HEK293 (cell line): ENCODE data around the gene RPS29.

Experiments used
- CTCF ChIA-PET: fragments of 350-600 bp; formaldehyde crosslinking; extraction: SDS; loops from one replicate; lab custom pipeline; 2021; ENCODE audit warnings: antibody characterized with exemption; lab: Yijun Ruan, JAX
- POLR2A ChIA-PET: fragments of 300-600 bp; formaldehyde crosslinking; extraction: SDS; loops from one replicate; lab custom pipeline; 2020; ENCODE audit warnings: antibody characterized with exemption, inconsistent platforms; lab: Yijun Ruan, JAX
- H3K27ac ChIP-seq: fragments of 200-500 bp; sonication (Bioruptor generic); 2 replicates; pipeline ENCODE4 v1.5.1; 2014; ENCODE audit warnings: low read depth, low read length, control low read depth, inconsistent platforms; ENCODE audit errors: extremely low read depth
- H3K36me3 ChIP-seq, 2 experiments: fragments of 200-500 bp in 1 of 2; sonication (Bioruptor generic) in 1 of 2; 1 replicate in 1 of 2; 2 replicates in 1 of 2; pipeline ENCODE4 v1.5.1; 2014 to 2017; ENCODE audit warnings: inconsistent platforms in 2 of 2, low read length in 2 of 2; ENCODE audit not compliant: control insufficient read depth in 2 of 2, insufficient read depth in 1 of 2
- H3K4me1 ChIP-seq: fragments of 200-500 bp; sonication (Bioruptor generic); 2 replicates; pipeline ENCODE4 v1.5.1; 2014; ENCODE audit warnings: mild to moderate bottlenecking, low read length, inconsistent platforms; ENCODE audit not compliant: control insufficient read depth, insufficient read depth
- H3K4me3 ChIP-seq: 2 replicates; pipeline ENCODE4 v1.5.1; 2011; ENCODE audit warnings: low read depth, mild to moderate bottlenecking, control low read depth, low read length, moderate library complexity
- H3K9me3 ChIP-seq: fragments of 200-500 bp; sonication (Bioruptor generic); 2 replicates; pipeline ENCODE4 v1.5.1; 2014; ENCODE audit warnings: low read depth, low read length, inconsistent platforms; ENCODE audit not compliant: control insufficient read depth, insufficient read depth
- EGR2 ChIP-seq: fragments of 450-650 bp; formaldehyde crosslinking; IDR thresholded peaks from 2 replicates; pipeline ENCODE4 v1.5.1; 2016; ENCODE audit warnings: low read depth, missing biosample characterization, missing genetic modification characterization
- HIC1 ChIP-seq: fragments of 450-650 bp; formaldehyde crosslinking; IDR thresholded peaks from 2 replicates; pipeline ENCODE4 v1.5.1; 2016; ENCODE audit warnings: missing biosample characterization, missing genetic modification characterization
- MEIS1 ChIP-seq: sonication (generic); formaldehyde crosslinking; IDR thresholded peaks from 2 replicates; pipeline ENCODE4 v1.8.1; 2022; ENCODE audit warnings: missing genetic modification reagents, mild to moderate bottlenecking, borderline replicate concordance
- MYNN ChIP-seq: fragments of 450-650 bp; formaldehyde crosslinking; IDR thresholded peaks from 2 replicates; pipeline ENCODE4 v1.5.1; 2016; ENCODE audit warnings: missing biosample characterization, missing genetic modification characterization, borderline replicate concordance
- PATZ1 ChIP-seq: fragments of 450-650 bp; formaldehyde crosslinking; IDR thresholded peaks from 2 replicates; pipeline ENCODE4 v1.5.1; 2016; ENCODE audit warnings: missing biosample characterization, missing genetic modification characterization
- SP3 ChIP-seq: fragments of 450-650 bp; formaldehyde crosslinking; IDR thresholded peaks from 2 replicates; pipeline ENCODE4 v1.5.1; 2016; ENCODE audit warnings: missing biosample characterization, missing genetic modification characterization
- SP7 ChIP-seq: fragments of 450-650 bp; formaldehyde crosslinking; IDR thresholded peaks from 2 replicates; pipeline ENCODE4 v1.5.1; 2016; ENCODE audit warnings: missing biosample characterization, missing genetic modification characterization
- ZBTB44 ChIP-seq: fragments of 450-650 bp; IDR thresholded peaks from 2 replicates; pipeline ENCODE4 v1.5.1; 2018; ENCODE audit warnings: missing biosample characterization, mild to moderate bottlenecking, missing genetic modification characterization
- ZBTB6 ChIP-seq: fragments of 450-650 bp; formaldehyde crosslinking; IDR thresholded peaks from 2 replicates; pipeline ENCODE4 v1.5.1; 2017; ENCODE audit warnings: missing biosample characterization, missing genetic modification characterization
- ZFP3 ChIP-seq: fragments of 450-650 bp; formaldehyde crosslinking; IDR thresholded peaks from 2 replicates; pipeline ENCODE4 v1.5.1; 2016; ENCODE audit warnings: low read depth, missing biosample characterization, missing genetic modification characterization
- ZFP69B ChIP-seq: fragments of 450-650 bp; formaldehyde crosslinking; IDR thresholded peaks from 2 replicates; pipeline ENCODE4 v1.5.1; 2016; ENCODE audit warnings: missing biosample characterization, missing genetic modification characterization
- ZNF133 ChIP-seq: fragments of 450-650 bp; formaldehyde crosslinking; IDR thresholded peaks from 2 replicates; pipeline ENCODE4 v1.5.1; 2016; ENCODE audit warnings: missing biosample characterization, missing genetic modification characterization
- ZNF155 ChIP-seq: fragments of 450-650 bp; formaldehyde crosslinking; IDR thresholded peaks from 2 replicates; pipeline ENCODE4 v1.5.1; 2016; ENCODE audit warnings: missing biosample characterization, missing genetic modification characterization
- ZNF157 ChIP-seq: fragments of 450-650 bp; formaldehyde crosslinking; IDR thresholded peaks from 2 replicates; pipeline ENCODE4 v1.5.1; 2016; ENCODE audit warnings: missing biosample characterization, missing genetic modification characterization
- ZNF16 ChIP-seq: fragments of 450-650 bp; formaldehyde crosslinking; IDR thresholded peaks from 2 replicates; pipeline ENCODE4 v1.5.1; 2016; ENCODE audit warnings: low read depth, missing biosample characterization, missing genetic modification characterization
- ZNF211 ChIP-seq: fragments of 450-650 bp; formaldehyde crosslinking; IDR thresholded peaks from 2 replicates; pipeline ENCODE4 v1.5.1; 2016; ENCODE audit warnings: low read depth, missing biosample characterization, missing genetic modification characterization
- ZNF280D ChIP-seq: fragments of 450-650 bp; formaldehyde crosslinking; IDR thresholded peaks from 2 replicates; pipeline ENCODE4 v1.5.1; 2016; ENCODE audit warnings: missing biosample characterization, missing genetic modification characterization
- ZNF311 ChIP-seq: fragments of 450-650 bp; formaldehyde crosslinking; IDR thresholded peaks from 2 replicates; pipeline ENCODE4 v1.5.1; 2017; ENCODE audit warnings: missing biosample characterization, missing genetic modification characterization, borderline replicate concordance
- ZNF416 ChIP-seq: fragments of 450-650 bp; formaldehyde crosslinking; IDR thresholded peaks from 2 replicates; pipeline ENCODE4 v1.5.1; 2016; ENCODE audit warnings: missing biosample characterization, missing genetic modification characterization
- ZNF423 ChIP-seq: fragments of 450-650 bp; formaldehyde crosslinking; IDR thresholded peaks from 2 replicates; pipeline ENCODE4 v1.5.1; 2016; ENCODE audit warnings: missing biosample characterization, missing genetic modification characterization
- ZNF560 ChIP-seq: fragments of 450-650 bp; formaldehyde crosslinking; IDR thresholded peaks from 2 replicates; pipeline ENCODE4 v1.5.1; 2017; ENCODE audit warnings: missing biosample characterization, missing genetic modification characterization, borderline replicate concordance
- ZNF585B ChIP-seq: fragments of 450-650 bp; formaldehyde crosslinking; IDR thresholded peaks from 2 replicates; pipeline ENCODE4 v1.5.1; 2016; ENCODE audit warnings: missing biosample characterization, missing genetic modification characterization
- ZNF626 ChIP-seq: fragments of 450-650 bp; sonication (Bioruptor Pico); formaldehyde crosslinking; IDR thresholded peaks from 2 replicates; pipeline ENCODE4 v1.5.1; 2018; ENCODE audit warnings: missing biosample characterization, missing genetic modification characterization, inconsistent platforms
- ZNF660 ChIP-seq: fragments of 450-650 bp; IDR thresholded peaks from 2 replicates; pipeline ENCODE4 v1.5.1; 2018; ENCODE audit warnings: missing biosample characterization, mild to moderate bottlenecking, missing genetic modification characterization
- ZNF701 ChIP-seq: fragments of 450-650 bp; formaldehyde crosslinking; IDR thresholded peaks from 2 replicates; pipeline ENCODE4 v1.5.1; 2016; ENCODE audit warnings: missing biosample characterization, missing genetic modification characterization

Gene RPS29

GRCh38 chr14:49617852-49618519 lies 31.8 kb upstream of the RPS29 start (continued):
- TF ChIP-seq HIC1 (tag by site-specific recombination) (no peak), SP3 (tag by site-specific recombination) (no peak)

GRCh38 chr14:49615776-49616175 lies 29.6 kb upstream of the RPS29 start:
- ChIA-PET CTCF (interaction anchor here (0.7 to 1.8 kb wide), 2 partner anchors 154 to 1873 kb away, joined by 3 to 8 read pairs; no protein-coding TSS in a partner anchor), POLR2A (no interaction called here)
- no peak overlapping the region for H3K4me3 ChIP-seq
- H3K36me3 ChIP-seq = peaks cover 27 to 34% of the 10 kb centered on the region in 2 experiments
- no peaks in the 10 kb centered on the region for H3K9me3 ChIP-seq
- no peak overlapping the region for H3K27ac ChIP-seq
- H3K4me1 ChIP-seq = no peaks in the 10 kb centered on the region
- no peak for TF ChIP-seq ZNF157 (tag by site-specific recombination)
- TF ChIP-seq ZNF701 (tag by site-specific recombination) = no peak
- no peak for TF ChIP-seq ZNF155 (tag by site-specific recombination)
- no peak for TF ChIP-seq ZNF211 (tag by site-specific recombination)
- TF ChIP-seq SP7 (tag by site-specific recombination) = no peak
- no peak for TF ChIP-seq ZNF660 (tag by site-specific recombination)
- no peak for TF ChIP-seq ZNF626 (tag by site-specific recombination)
- no peak for TF ChIP-seq ZFP3 (tag by site-specific recombination)
- TF ChIP-seq ZNF16 = no peak
- TF ChIP-seq PATZ1 (tag by site-specific recombination) = no peak
- TF ChIP-seq ZNF423 (tag by site-specific recombination) = no peak
- no peak for TF ChIP-seq ZNF311
- TF ChIP-seq ZNF416 (tag by site-specific recombination) = no peak
- TF ChIP-seq ZNF585B = no peak
- no peak for TF ChIP-seq ZNF560 (tag by site-specific recombination)
- TF ChIP-seq MEIS1 (CRISPR knock-in tag) = no peak
- no peak for TF ChIP-seq ZFP69B
- no peak for TF ChIP-seq ZNF133 (tag by site-specific recombination)

GRCh38 chr14:49614196-49614595 lies 28.0 kb upstream of the RPS29 start:
- Histone ChIP-seq H3K27ac (no peak overlapping the region), H3K4me3 (no peak overlapping the region), H3K9me3 (no peaks in the 10 kb centered on the region), H3K36me3 (peaks cover 27 to 38% of the 10 kb centered on the region in 2 experiments), H3K4me1 (no peaks in the 10 kb centered on the region)
- ChIA-PET POLR2A (no interaction called here), CTCF (interaction anchor here (1.8 kb wide), 1 partner anchor 153 kb away, joined by 8 read pairs; no protein-coding TSS in a partner anchor)
- TF ChIP-seq ZBTB44 (no peak), EGR2 (no peak), MYNN (tag by site-specific recombination) (no peak), ZBTB6 (tag by site-specific recombination) (no peak), ZNF280D (tag by site-specific recombination) (no peak)
